Activated naive CD4-positive, alpha-beta T cell treated with Interleukin-2 at 50 U/mL for 16 hours (primary cell): Measurements from ENCODE around the gene ASCC2.
"Not testable (repeated sequence)": the region's sequence is repeated elsewhere in the genome, so short reads cannot be mapped to it uniquely, and the experiment has no call there.

ENCODE experiments used
- DNase-seq: peaks from one replicate; pipeline ENCODE4 v3.0.0-alpha.2; 2020

Gene ASCC2

GRCh38 chr22:29854432-29854831 lies 16.4 kb upstream of the ASCC2 start:
- no peak for DNase-seq

- no peak for DNase-seq
These were observed 10.0 kb upstream of the ASCC2 start for GRCh38 chr22:29848111-29848510.

- DNase-seq = no peak
These were observed 8.2 kb upstream of the ASCC2 start for GRCh38 chr22:29846290-29846689.

- no peak for DNase-seq
These were observed 4.7 kb upstream of the ASCC2 start for GRCh38 chr22:29842740-29843139.

GRCh38 chr22:29842172-29842571 lies 4.1 kb upstream of the ASCC2 start:
- DNase-seq = no peak

- no peak for DNase-seq
These were observed 2.4 kb upstream of the ASCC2 start for GRCh38 chr22:29840498-29840897.

GRCh38 chr22:29839039-29839438 lies 965 bp upstream of the ASCC2 start:
- DNase-seq = no peak

- no peak for DNase-seq
These were observed 504 bp upstream of the ASCC2 start for GRCh38 chr22:29838599-29838956.

GRCh38 chr22:29836791-29837370 lies 1.2 kb downstream of the ASCC2 start:
- not testable (repeated sequence) for DNase-seq

GRCh38 chr22:29834046-29834445 lies 4.0 kb downstream of the ASCC2 start:
- no peak for DNase-seq

- DNase-seq = no peak
These were observed 4.6 kb downstream of the ASCC2 start for GRCh38 chr22:29833392-29833965.

- DNase-seq = no peak
These were observed 6.1 kb downstream of the ASCC2 start for GRCh38 chr22:29831958-29832357.

- DNase-seq = no peak
These were observed 6.7 kb downstream of the ASCC2 start for GRCh38 chr22:29831186-29831921.

GRCh38 chr22:29830585-29830984 lies 7.5 kb downstream of the ASCC2 start:
- no peak for DNase-seq

GRCh38 chr22:29827726-29828125 lies 10.3 kb downstream of the ASCC2 start:
- DNase-seq = not testable (repeated sequence)

GRCh38 chr22:29827091-29827490 lies 11.0 kb downstream of the ASCC2 start:
- DNase-seq = no peak

- no peak for DNase-seq
These were observed 12.5 kb downstream of the ASCC2 start for GRCh38 chr22:29825578-29825977.

- no peak for DNase-seq
These were observed 13.4 kb downstream of the ASCC2 start for GRCh38 chr22:29824677-29825076.

- DNase-seq = no peak
These were observed 16.6 kb downstream of the ASCC2 start for GRCh38 chr22:29821291-29822016.

GRCh38 chr22:29820961-29821290 lies 17.1 kb downstream of the ASCC2 start:
- DNase-seq = no peak

- DNase-seq = no peak
These were observed 18.6 kb downstream of the ASCC2 start for GRCh38 chr22:29819501-29819900.

- DNase-seq = no peak
These were observed 20.4 kb downstream of the ASCC2 start for GRCh38 chr22:29817724-29818123.

GRCh38 chr22:29816980-29817379 lies 21.1 kb downstream of the ASCC2 start:
- no peak for DNase-seq

GRCh38 chr22:29816539-29816938 lies 21.5 kb downstream of the ASCC2 start:
- no peak for DNase-seq
